NCI-H187 treated with DMSO at 0.1 percent for 48 hours (cell line): Measurements from ENCODE around the gene PPP2R2C.

Experiments
- DNase-seq: peaks from one replicate; lab custom pipeline; 2025; lab: John Stamatoyannopoulos, UW

Gene PPP2R2C

GRCh38 chr4:6422866-6423265, 49.5 kb downstream of the PPP2R2C start:
- no peak for DNase-seq

DNA sequence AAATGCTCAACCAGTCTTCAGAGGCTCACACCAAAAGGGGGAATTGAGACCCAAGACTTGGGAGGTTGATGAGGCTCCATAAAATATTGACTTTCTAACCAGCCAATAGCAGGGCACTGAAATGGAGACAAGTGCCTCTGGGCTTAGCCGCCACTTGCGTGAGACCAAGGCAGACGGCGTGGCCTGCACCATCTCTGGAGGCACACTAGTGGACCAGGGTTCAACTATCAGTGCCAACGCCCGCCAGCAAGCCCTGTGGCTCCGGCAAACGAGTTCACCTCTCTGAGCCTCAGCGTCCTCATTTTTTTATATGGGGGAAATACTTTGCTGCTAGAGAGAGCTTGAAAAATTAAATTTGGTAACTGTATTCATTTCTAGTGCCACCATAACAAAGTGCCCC, 50.3 kb downstream of the PPP2R2C start:
- DNase-seq = no peak

- DNase-seq = no peak
Observed at GRCh38 chr4:6421397-6421796, 51.0 kb downstream of the PPP2R2C start.

DNA sequence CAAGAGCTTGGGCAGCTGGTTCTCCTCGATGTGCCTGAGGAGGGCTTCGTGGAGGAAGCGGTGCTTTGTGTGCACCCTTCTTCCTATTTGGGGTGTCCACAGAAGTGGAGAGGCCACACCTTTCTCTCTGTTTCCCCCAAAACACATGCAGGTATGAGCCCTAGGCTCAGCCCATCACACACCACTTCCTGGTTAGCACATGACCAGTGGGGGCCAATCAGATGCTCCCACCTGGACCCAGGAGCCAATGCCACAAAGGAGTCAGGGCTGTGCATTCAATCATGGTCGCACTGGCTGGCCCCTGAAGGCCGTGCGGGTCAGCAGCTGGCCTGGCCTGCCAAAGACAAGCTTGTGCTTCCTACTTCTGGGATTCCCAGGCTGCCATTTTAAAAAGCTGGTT, 51.4 kb downstream of the PPP2R2C start:
- DNase-seq = no peak

GRCh38 chr4:6420036-6420435, 52.4 kb downstream of the PPP2R2C start:
- DNase-seq = no peak

DNA sequence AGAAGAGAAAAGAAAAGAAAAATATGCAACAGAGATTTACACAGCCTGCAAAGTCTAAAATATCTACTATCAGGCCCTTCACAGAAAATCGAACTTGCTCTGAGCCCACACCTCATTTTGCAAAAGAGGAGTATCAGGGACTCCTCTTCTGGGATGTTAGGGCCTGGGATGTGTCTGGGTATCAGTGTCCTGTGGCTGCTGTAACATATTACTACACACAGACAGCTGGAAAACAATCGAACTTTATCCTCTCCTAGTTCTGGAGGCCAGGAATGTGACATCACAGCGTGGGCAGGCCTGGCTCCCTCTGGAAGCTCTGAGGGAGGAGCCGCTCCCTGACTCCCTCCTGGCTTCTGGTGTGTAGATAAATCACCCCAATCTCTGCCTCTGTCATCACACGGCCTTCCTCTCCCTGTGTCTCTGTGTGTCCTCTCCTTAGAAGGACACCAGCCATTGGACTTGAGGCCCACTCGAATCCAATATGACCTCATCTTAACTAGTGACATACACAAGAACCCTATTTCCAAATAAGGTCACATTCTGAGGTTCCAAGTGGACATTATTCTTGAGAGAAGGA, 52.9 kb downstream of the PPP2R2C start:
- no peak for DNase-seq

DNA sequence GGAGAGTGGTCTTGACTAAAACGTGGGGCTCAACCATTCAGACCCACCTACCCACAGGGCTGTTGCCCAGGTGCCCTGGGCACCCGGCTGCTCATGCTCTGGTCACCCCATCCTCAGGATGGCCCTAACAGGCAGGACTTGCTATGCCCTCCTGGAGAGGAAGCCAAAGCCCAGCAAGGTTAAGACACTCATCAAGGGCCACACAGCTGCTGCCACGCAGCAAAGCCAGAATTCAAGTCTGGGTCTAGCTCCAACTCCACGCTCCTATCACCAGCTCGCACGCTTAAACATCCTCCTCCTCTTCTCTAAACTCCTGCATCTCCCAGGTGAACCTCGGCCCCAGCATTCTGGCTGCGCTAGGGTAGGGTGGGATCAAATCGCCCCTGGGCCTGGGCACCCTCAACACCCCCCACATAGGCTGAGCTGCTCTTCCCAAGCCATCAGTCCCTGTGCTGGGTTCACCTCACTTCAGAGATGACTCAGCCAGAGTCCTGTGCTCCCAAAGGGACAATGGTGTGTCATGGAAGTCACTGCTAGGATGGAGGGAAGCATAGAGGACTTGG, 54.1 kb downstream of the PPP2R2C start:
- no peak for DNase-seq

DNA sequence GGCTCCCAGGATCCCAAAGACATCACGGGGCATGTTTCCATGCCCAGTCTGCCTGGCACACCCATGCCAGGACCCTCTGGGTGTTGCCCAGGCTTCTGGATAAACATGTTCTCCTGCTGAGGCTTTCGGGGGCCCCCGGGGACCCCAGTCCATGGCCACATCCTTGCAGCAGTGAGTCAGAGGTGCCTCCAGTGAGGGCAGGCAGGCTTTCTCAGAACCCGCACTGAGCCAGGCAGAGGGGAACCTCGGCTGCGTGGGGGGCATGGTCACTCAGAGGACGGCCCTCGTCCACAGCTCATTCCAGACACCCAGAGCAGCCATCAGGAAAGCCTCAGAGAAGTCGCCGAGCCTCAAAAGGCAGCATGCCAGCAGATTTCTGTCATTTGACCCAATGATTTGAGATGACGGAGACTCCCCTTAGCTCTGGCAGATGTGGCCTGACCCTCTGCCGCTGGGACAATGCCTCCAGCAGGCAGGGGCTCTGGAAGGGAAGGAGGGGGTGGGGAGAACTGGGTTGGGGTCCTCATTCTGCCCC, 54.8 kb downstream of the PPP2R2C start:
- no peak for DNase-seq

GRCh38 chr4:6416518-6417286, 55.7 kb downstream of the PPP2R2C start:
- DNase-seq = no peak

DNA sequence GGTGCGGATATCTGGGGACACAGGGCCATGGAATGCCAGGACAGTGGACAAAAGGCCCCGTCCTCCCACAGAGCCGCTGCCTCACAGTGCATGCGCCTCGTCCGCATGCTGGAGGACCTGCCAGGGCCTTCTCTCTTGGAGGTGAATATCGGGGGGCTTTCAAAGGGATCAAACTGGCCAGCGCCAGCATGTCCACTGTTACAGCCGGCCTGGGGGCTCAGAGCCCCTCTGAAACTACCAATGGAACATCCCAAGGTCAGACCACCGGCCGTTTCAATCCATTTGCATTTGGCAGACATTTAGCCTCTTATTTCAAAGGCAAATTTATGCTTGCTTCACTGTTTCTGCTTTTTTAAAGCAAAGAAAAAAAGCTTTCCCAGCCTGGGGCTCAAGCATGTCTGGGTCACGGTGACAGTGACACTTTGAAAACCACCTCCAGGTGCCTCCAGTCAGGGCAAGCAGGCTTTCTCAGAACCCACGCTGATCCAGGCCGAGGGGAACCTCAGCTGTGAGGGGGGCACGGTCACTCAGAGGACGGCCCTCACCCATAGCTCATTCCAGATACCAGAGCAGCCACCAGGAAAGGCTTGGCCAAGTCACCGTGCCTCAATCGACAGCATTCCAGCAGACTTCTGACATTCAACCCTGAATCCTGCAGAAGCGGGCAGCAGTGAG, 57.2 kb downstream of the PPP2R2C start:
- DNase-seq = no peak

DNA sequence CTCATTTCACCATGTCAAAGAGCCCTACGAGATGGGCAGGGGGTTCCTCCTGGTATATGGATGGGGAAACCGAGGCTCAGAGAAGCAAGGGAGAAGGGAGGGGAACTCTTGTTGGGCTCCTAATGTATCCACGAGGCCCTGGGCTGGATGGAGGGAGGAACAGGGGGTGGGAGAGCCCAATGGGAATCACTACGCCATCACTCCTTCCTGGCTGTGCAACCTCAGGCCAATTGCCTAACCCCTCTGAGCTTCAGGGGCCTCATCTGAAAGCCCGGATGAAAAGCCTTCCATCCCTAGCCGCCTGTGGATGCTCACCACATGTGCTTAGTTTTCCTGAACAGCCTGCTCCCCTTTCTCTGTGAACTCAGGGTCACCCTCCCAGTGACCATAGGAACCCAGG, 57.8 kb downstream of the PPP2R2C start:
- DNase-seq = no peak

GRCh38 chr4:6410664-6411063, 61.8 kb downstream of the PPP2R2C start:
- no peak for DNase-seq

DNA sequence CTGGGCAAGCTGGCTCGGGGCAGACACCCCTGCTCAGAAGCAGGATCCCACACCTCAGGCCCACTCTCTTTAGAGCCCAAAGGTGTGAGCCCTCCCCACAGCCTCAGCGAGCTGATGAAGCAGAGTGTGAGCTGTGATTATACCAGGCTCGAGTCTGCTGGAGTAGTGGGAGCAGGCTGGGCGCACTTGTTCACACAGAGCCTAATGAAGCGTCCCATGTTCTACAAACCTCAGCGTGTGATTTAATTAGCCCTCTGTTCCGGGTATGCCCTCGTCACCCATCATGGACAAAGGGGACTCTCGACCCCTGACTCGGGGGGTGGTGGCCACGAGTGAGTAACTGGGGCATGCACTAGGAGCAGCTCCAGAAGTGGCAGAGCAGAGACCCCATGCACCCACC, 62.3 kb downstream of the PPP2R2C start:
- DNase-seq = no peak

DNA sequence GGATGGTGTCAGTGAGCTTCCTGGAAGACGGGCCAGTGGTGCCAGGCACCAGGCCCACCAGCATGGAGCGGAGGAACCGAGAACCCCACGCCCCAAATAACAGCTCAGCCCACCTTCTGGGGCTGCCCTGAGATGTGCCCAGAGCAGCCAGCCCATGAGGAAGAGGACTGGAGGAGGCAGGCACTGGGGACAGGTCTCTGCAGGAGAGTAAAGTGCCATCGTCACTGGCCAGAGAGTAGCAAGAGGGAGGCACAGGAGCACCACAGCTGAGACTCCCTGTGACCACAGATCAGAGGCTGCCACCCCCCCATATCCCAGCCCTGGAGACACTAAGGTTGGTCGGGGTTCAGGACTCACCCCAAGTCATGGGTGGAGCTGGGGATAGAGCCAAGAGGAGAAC, 63.0 kb downstream of the PPP2R2C start:
- no peak for DNase-seq

GRCh38 chr4:6408263-6408662, 64.2 kb downstream of the PPP2R2C start:
- DNase-seq = no peak

DNA sequence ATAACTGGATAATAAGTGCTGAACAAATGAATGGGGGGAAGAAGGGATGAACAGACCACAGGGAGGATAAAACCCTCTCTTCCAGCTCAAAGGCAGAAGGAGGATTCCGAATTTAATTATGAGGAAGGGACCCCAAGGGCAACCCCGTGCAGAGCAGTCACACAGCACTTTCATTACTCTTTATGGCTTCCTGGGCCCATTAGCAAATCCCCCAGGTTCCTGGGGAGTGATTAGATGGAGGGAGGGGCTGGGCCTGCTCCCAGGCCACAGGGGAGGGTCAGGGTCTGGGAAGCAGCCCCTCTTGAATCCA, 67.1 kb downstream of the PPP2R2C start:
- DNase-seq = no peak

- DNase-seq = no peak
Observed at GRCh38 chr4:6404611-6405396, 67.6 kb downstream of the PPP2R2C start.

DNA sequence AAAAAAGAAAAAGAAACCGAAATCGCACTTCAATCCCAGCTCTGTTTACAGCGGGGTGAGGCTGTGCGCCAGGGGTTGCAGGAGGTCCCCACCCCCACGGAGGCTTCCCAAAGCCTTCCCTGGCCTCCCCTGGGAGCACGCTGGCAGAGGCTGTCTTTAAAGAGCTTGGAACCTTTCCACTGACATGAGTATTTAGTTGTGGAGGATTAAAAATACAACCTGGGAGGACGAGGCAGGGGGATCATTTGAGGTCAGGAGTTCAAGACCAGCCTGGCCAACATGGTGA, 69.1 kb downstream of the PPP2R2C start:
- no peak for DNase-seq

- no peak for DNase-seq
Observed at GRCh38 chr4:6402566-6403399, 69.6 kb downstream of the PPP2R2C start.

- no peak for DNase-seq
Observed at GRCh38 chr4:6401797-6402196, 70.6 kb downstream of the PPP2R2C start.

DNA sequence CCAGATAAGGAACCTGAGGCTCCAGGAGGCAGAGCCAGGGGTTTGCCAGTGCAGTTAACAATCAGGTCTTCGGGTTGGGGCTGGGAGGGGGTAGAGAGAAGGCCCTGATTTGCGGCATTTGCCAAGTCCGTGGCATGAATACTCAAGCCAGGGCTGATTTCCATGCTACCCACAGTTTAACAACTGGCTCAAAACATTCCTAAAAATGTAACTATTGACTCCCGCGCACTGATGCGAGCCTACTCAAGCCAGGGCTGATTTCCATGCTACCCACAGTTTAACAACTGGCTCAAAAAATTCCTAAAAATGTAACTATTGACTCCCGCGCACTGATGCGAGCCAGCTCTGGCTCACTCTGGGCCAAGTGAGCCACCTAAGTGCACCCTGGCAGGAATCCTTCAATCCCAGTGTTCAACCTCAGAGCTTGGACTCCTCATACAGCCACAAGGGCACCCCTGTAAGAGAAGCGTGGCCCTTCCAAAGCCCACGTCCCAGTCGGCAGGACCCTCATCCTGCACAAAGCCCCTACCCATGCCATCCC, 75.6 kb downstream of the PPP2R2C start:
- DNase-seq = no peak
